ENCODE data around the gene PRMT7.

- TF ChIP-seq, protein P1, sequence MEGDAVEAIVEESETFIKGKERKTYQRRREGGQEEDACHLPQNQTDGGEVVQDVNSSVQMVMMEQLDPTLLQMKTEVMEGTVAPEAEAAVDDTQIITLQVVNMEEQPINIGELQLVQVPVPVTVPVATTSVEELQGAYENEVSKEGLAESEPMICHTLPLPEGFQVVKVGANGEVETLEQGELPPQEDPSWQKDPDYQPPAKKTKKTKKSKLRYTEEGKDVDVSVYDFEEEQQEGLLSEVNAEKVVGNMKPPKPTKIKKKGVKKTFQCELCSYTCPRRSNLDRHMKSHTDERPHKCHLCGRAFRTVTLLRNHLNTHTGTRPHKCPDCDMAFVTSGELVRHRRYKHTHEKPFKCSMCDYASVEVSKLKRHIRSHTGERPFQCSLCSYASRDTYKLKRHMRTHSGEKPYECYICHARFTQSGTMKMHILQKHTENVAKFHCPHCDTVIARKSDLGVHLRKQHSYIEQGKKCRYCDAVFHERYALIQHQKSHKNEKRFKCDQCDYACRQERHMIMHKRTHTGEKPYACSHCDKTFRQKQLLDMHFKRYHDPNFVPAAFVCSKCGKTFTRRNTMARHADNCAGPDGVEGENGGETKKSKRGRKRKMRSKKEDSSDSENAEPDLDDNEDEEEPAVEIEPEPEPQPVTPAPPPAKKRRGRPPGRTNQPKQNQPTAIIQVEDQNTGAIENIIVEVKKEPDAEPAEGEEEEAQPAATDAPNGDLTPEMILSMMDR (IDR thresholded peaks at IDR 0.05; ENCODE audit: borderline replicate concordance, extremely low read depth, low read length, poor library complexity, severe bottlenecking) = no peak
- no peak for TF ChIP-seq EZH2 (IDR thresholded peaks at IDR 0.05; ENCODE audit: borderline replicate concordance, low read depth, low read length, severe bottlenecking)
These were observed 66.4 kb downstream of the PRMT7 start for GRCh38 chr16:68377221-68377620.

Measured in DND-41 (cell line).